A673 (cell line): ENCODE results near the gene CDH4.

ENCODE experiments used
- EZH2 ChIP-seq: fragments of 200-600 bp; sonication (generic); IDR thresholded peaks from 2 replicates; pipeline ENCODE4 v1.6.1; 2017; ENCODE audit warnings: borderline replicate concordance, low read depth, mild to moderate bottlenecking, mixed read lengths, antibody characterized with exemption, low read length; ENCODE audit not compliant: poor library complexity, severe bottlenecking
- TF ChIP-seq, protein P1 (sequence below): fragments of 300-800, 200-600 bp; sonication (generic); conservative IDR thresholded peaks from 2 replicates; pipeline ENCODE4 v1.5.1; 2017; ENCODE audit warnings: low read depth, mild to moderate bottlenecking, antibody characterized with exemption, low read length, moderate library complexity, mixed read lengths

DNA sequence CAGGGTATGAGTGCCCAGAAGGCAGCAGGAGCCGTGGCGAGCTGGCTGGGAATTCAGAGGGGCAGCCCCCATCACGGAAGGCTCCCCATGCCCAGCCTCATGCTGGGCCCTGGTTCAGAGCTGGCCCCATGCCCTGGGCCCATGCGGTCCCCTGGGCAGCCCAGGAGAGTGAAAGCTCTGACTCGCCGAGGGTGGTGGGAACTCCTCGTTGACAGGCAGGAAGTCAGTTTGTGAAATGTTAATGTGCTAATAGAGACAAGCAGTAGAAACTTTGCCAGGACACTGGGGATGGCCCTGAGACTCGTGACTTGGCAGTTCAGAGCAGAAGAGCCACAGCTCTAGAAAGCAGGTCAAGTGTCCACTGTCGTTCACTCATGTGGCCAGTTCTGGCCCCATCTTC is 460.6 kb downstream of the CDH4 start:
- TF ChIP-seq, protein P1, sequence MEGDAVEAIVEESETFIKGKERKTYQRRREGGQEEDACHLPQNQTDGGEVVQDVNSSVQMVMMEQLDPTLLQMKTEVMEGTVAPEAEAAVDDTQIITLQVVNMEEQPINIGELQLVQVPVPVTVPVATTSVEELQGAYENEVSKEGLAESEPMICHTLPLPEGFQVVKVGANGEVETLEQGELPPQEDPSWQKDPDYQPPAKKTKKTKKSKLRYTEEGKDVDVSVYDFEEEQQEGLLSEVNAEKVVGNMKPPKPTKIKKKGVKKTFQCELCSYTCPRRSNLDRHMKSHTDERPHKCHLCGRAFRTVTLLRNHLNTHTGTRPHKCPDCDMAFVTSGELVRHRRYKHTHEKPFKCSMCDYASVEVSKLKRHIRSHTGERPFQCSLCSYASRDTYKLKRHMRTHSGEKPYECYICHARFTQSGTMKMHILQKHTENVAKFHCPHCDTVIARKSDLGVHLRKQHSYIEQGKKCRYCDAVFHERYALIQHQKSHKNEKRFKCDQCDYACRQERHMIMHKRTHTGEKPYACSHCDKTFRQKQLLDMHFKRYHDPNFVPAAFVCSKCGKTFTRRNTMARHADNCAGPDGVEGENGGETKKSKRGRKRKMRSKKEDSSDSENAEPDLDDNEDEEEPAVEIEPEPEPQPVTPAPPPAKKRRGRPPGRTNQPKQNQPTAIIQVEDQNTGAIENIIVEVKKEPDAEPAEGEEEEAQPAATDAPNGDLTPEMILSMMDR, result no peak
- no peak for TF ChIP-seq EZH2
